Neuronal stem cell (in vitro differentiated cells): ENCODE data around the gene IBA57.

ENCODE experiments used
- DNase-seq: peaks from one replicate; pipeline ENCODE4 v3.0.0-alpha.2; 2013; ENCODE audit warnings: low spot score
- H2AFZ ChIP-seq: one replicate; pipeline ENCODE4 v1.6.1; 2013; ENCODE audit warnings: mild to moderate bottlenecking, low read length, inconsistent platforms
- H2AK5ac ChIP-seq: 2 replicates; pipeline ENCODE4 v1.6.1; 2013; ENCODE audit warnings: low read depth, mild to moderate bottlenecking, inconsistent platforms, low read length, moderate library complexity, mixed read lengths
- H2BK120ac ChIP-seq: 2 replicates; pipeline ENCODE4 v1.6.1; 2013; ENCODE audit warnings: low read depth, mild to moderate bottlenecking, inconsistent platforms, low read length, moderate library complexity, mixed read lengths
- H2BK12ac ChIP-seq: one replicate; pipeline ENCODE4 v1.6.1; 2013; ENCODE audit warnings: low read length, inconsistent platforms
- H2BK15ac ChIP-seq: 2 replicates; pipeline ENCODE4 v1.6.1; 2013; ENCODE audit warnings: mild to moderate bottlenecking, low read length, inconsistent platforms, mixed read lengths
- H2BK5ac ChIP-seq: one replicate; pipeline ENCODE4 v1.6.1; 2013; ENCODE audit warnings: inconsistent platforms, mild to moderate bottlenecking, low read length, moderate library complexity
- H3K14ac ChIP-seq: one replicate; pipeline ENCODE4 v1.6.1; 2013; ENCODE audit warnings: low read length, inconsistent platforms
- H3K18ac ChIP-seq: 2 replicates; pipeline ENCODE4 v1.6.1; 2013; ENCODE audit warnings: low read length, inconsistent platforms
- H3K23ac ChIP-seq: 2 replicates; pipeline ENCODE4 v1.6.1; 2013; ENCODE audit warnings: low read depth, mild to moderate bottlenecking, mixed read lengths, low read length, inconsistent platforms; ENCODE audit not compliant: poor library complexity
- H3K27ac ChIP-seq: replicated peaks from 3 replicates; pipeline ENCODE4 v1.5.1; 2013; ENCODE audit warnings: low read length, inconsistent platforms
- H3K27me3 ChIP-seq, 3 experiments: 2 replicates each; pipeline ENCODE4 v1.6.1; 2013; ENCODE audit warnings: low read length in 3 of 3, mild to moderate bottlenecking in 2 of 3, inconsistent platforms in 1 of 3, low read depth in 1 of 3, mixed read lengths in 1 of 3, moderate library complexity in 1 of 3; ENCODE audit not compliant: control insufficient read depth in 3 of 3, insufficient read depth in 3 of 3
- H3K36me3 ChIP-seq, 2 donors: replicated peaks in 1 of 2; 2 replicates each; pipeline ENCODE4 v1.6.1; 2013; ENCODE audit warnings: low read length in 2 of 2; ENCODE audit not compliant: control insufficient read depth in 2 of 2, insufficient read depth in 2 of 2
- H3K4ac ChIP-seq: 2 replicates; pipeline ENCODE4 v1.6.1; 2013; ENCODE audit warnings: inconsistent platforms, mild to moderate bottlenecking, low read length, moderate library complexity
- H3K4me1 ChIP-seq, 2 donors: 1 replicate in 1 of 2; 2 replicates in 1 of 2; pipeline ENCODE4 v1.6.1; 2013; ENCODE audit warnings: low read length in 2 of 2, low read depth in 1 of 2; ENCODE audit not compliant: control insufficient read depth in 2 of 2, insufficient read depth in 1 of 2
- H3K4me2 ChIP-seq: one replicate; pipeline ENCODE4 v1.6.1; 2013; ENCODE audit warnings: mild to moderate bottlenecking, low read length, inconsistent platforms; ENCODE audit not compliant: insufficient read depth, poor library complexity, severe bottlenecking
- H3K4me3 ChIP-seq, 2 donors: 2 replicates each; pipeline ENCODE4 v1.5.1; 2013; ENCODE audit warnings: low read length in 2 of 2, mild to moderate bottlenecking in 2 of 2, inconsistent platforms in 1 of 2, moderate library complexity in 1 of 2
- H3K79me1 ChIP-seq: one replicate; pipeline ENCODE4 v1.6.1; 2013; ENCODE audit warnings: low read depth, mild to moderate bottlenecking, inconsistent platforms, low read length, moderate library complexity
- H3K9ac ChIP-seq: one replicate; pipeline ENCODE4 v1.6.1; 2013; ENCODE audit warnings: mild to moderate bottlenecking, low read depth, low read length, inconsistent platforms; ENCODE audit not compliant: poor library complexity
- H3K9me3 ChIP-seq, 2 donors: replicated peaks in 1 of 2; 2 replicates each; pipeline versions ENCODE3 to v1.6.1; 2013; ENCODE audit warnings: low read length in 2 of 2, mild to moderate bottlenecking in 2 of 2, inconsistent platforms in 1 of 2, low read depth in 1 of 2, mixed read lengths in 1 of 2, moderate library complexity in 1 of 2; ENCODE audit not compliant: control insufficient read depth in 2 of 2, insufficient read depth in 1 of 2
- H4K8ac ChIP-seq: one replicate; pipeline ENCODE4 v1.6.1; 2013; ENCODE audit warnings: low read depth, mild to moderate bottlenecking, inconsistent platforms, low read length, moderate library complexity
- H4K91ac ChIP-seq: one replicate; pipeline ENCODE4 v1.6.1; 2013; ENCODE audit warnings: low read length, low read depth, mild to moderate bottlenecking, inconsistent platforms; ENCODE audit not compliant: poor library complexity
- WGBS, 2 donors: extraction: QIAGEN DNeasy Blood & Tissue Kit; methylation state at CpG; one replicate each; pipeline ENCODE4 v1.1.7; 2013; ENCODE audit warnings: missing lambda C conversion rate in 2 of 2, mixed read lengths in 1 of 2; ENCODE audit not compliant: insufficient read length in 2 of 2, insufficient replicate concordance in 1 of 2; ENCODE audit errors: extremely low coverage in 2 of 2; 5-methylcytosine and 5-hydroxymethylcytosine counted together

The IBA57 gene

DNA sequence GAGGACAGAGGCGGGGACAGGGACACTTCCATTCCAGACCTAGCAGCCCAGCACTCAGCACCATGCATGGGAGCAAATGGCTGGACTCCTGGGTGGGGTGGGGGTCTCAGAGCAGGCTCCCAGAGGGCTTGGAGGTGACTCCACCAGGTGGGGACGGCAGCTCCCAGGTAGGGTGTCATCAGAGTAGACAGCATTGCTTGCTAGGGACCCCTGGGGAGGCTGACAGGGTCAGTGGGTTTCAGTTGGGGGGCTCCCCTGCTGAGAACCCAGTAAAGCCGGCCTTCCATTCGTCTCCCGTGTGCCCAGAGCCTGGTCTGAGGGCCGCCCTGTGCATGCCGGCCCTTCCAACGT lies 20.6 kb upstream of the IBA57 start:
- no peak overlapping the region for H3K14ac ChIP-seq
- no peak overlapping the region for H3K4me3 ChIP-seq
- no peak overlapping the region for H3K9ac ChIP-seq
- no peak overlapping the region for H2BK15ac ChIP-seq
- H3K9me3 ChIP-seq: no peaks in the 10 kb centered on the region
- H2AK5ac ChIP-seq: no peak overlapping the region
- no peak overlapping the region for H4K8ac ChIP-seq
- peaks cover 37% of the 10 kb centered on the region for H3K79me1 ChIP-seq
- H2BK5ac ChIP-seq: no peak overlapping the region
- no peak overlapping the region for H2BK12ac ChIP-seq
- H3K23ac ChIP-seq: no peak overlapping the region
- H3K4me2 ChIP-seq: no peak overlapping the region
- H3K18ac ChIP-seq: no peak overlapping the region
- H3K4me1 ChIP-seq: peaks cover 14 to 21% of the 10 kb centered on the region in 2 donors
- no peak overlapping the region for H4K91ac ChIP-seq
- no peak overlapping the region for H3K4ac ChIP-seq
- peaks cover 0 to 53% of the 10 kb centered on the region in 2 donors for H3K36me3 ChIP-seq
- H3K27me3 ChIP-seq: no peaks in the 10 kb centered on the region
- H3K27ac ChIP-seq: no peak overlapping the region
- no peak overlapping the region for H2AFZ ChIP-seq
- no peak for DNase-seq
- WGBS, 2 donors: no CpG with 5 or more reads among the region's 8 CpGs
- H2BK120ac ChIP-seq: no peak overlapping the region

GRCh38 chr1:228145463-228146416 lies 19.9 kb upstream of the IBA57 start:
- WGBS, 2 donors: no CpG with 5 or more reads among the region's 31 CpGs
- no peak overlapping the region for H3K4me3 ChIP-seq

GRCh38 chr1:228146417-228147150 lies 19.0 kb upstream of the IBA57 start:
- no peak overlapping the region for H3K4me2 ChIP-seq
- no peak overlapping the region for H2BK120ac ChIP-seq
- no peaks in the 10 kb centered on the region for H3K9me3 ChIP-seq
- H3K18ac ChIP-seq: no peak overlapping the region
- no peak overlapping the region for H2BK12ac ChIP-seq
- no peak overlapping the region for H2BK5ac ChIP-seq
- peak overlapping the region; percentile 55 for H3K23ac ChIP-seq
- H2BK15ac ChIP-seq: no peak overlapping the region
- H3K36me3 ChIP-seq: peaks cover 0 to 51% of the 10 kb centered on the region in 2 donors
- no peak for DNase-seq
- no peak overlapping the region for H2AFZ ChIP-seq
- no peak overlapping the region for H3K27ac ChIP-seq
- no CpG with 5 or more reads among the region's 18 CpGs for WGBS, 2 donors
- no peaks in the 10 kb centered on the region for H3K27me3 ChIP-seq
- peaks cover 9 to 24% of the 10 kb centered on the region in 2 donors for H3K4me1 ChIP-seq
- peaks cover 26% of the 10 kb centered on the region for H3K79me1 ChIP-seq
- no peak overlapping the region for H4K91ac ChIP-seq
- no peak overlapping the region for H3K14ac ChIP-seq
- no peak overlapping the region for H4K8ac ChIP-seq
- H3K9ac ChIP-seq: no peak overlapping the region
- H3K4me3 ChIP-seq: no peak overlapping the region
- H3K4ac ChIP-seq: no peak overlapping the region
- H2AK5ac ChIP-seq: no peak overlapping the region

More at GRCh38 chr1:228145463-228146416, 19.9 kb upstream of the IBA57 start:
- no peak for DNase-seq
- Histone ChIP-seq H3K4me1 (peaks cover 14 to 28% of the 10 kb centered on the region in 2 donors), H2BK5ac (no peak overlapping the region), H3K9ac (no peak overlapping the region), H2BK12ac (no peak overlapping the region), H4K91ac (no peak overlapping the region), H2BK120ac (no peak overlapping the region), H3K18ac (no peak overlapping the region), H3K23ac (peak overlapping the region; percentile 31), H4K8ac (no peak overlapping the region), H3K27me3 (no peaks in the 10 kb centered on the region), H3K4me2 (no peak overlapping the region), H2AK5ac (no peak overlapping the region), H3K14ac (no peak overlapping the region), H3K36me3 (peaks cover 0 to 53% of the 10 kb centered on the region in 2 donors), H2BK15ac (no peak overlapping the region), H3K79me1 (peaks cover 33% of the 10 kb centered on the region), H2AFZ (no peak overlapping the region), H3K9me3 (no peaks in the 10 kb centered on the region), H3K4ac (no peak overlapping the region), H3K27ac (no peak overlapping the region)

DNA sequence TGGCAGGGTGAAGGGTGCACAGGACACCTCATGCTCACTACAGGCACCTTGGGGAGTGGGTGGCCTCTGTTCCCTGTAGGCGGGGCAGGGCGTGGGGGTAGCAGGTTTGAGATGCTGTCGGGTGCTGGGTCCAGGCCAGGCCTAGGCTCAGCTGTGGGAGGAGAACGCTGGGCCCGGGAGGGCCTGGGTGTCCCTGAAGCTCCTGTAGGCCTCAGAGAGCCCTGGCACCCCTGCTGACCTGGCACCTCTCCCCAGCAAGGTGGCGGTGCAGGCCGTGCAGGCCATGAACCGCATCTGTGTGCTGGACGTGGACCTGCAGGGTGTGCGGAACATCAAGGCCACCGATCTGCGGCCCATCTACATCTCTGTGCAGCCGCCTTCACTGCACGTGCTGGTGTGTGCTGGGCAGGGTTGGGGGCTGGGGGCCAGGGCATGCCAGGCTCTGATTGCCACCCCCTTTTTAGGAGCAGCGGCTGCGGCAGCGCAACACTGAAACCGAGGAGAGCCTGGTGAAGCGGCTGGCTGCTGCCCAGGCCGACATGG lies 18.4 kb upstream of the IBA57 start:
- H3K27me3 ChIP-seq: no peaks in the 10 kb centered on the region
- H2BK15ac ChIP-seq: no peak overlapping the region
- no peak overlapping the region for H4K8ac ChIP-seq
- no peak overlapping the region for H3K4ac ChIP-seq
- no peaks in the 10 kb centered on the region for H3K9me3 ChIP-seq
- H3K27ac ChIP-seq: no peak overlapping the region
- H3K14ac ChIP-seq: no peak overlapping the region
- no peak overlapping the region for H2BK120ac ChIP-seq
- H3K23ac ChIP-seq: peak overlapping the region; percentile 55
- no peak overlapping the region for H2BK5ac ChIP-seq
- H3K4me3 ChIP-seq: no peak overlapping the region
- H2BK12ac ChIP-seq: no peak overlapping the region
- peaks cover 0 to 44% of the 10 kb centered on the region in 2 donors for H3K36me3 ChIP-seq
- no peak overlapping the region for H3K4me2 ChIP-seq
- H2AFZ ChIP-seq: no peak overlapping the region
- H3K4me1 ChIP-seq: peaks cover 9 to 19% of the 10 kb centered on the region in 2 donors
- peak overlapping the region; percentile 28 for H3K18ac ChIP-seq
- WGBS, 2 donors: no CpG with 5 or more reads among the region's 20 CpGs
- no peak for DNase-seq
- no peak overlapping the region for H2AK5ac ChIP-seq
- H3K9ac ChIP-seq: no peak overlapping the region
- peak overlapping the region; percentile 85 for H4K91ac ChIP-seq
- H3K79me1 ChIP-seq: peaks cover 21% of the 10 kb centered on the region
